ENCODE data around the gene LPP.
A peak's percentile ranks its signal among the peaks of the same experiment; 100 is the strongest.
"Not testable (repeated sequence)": the region's sequence is repeated elsewhere in the genome, so short reads cannot be mapped to it uniquely, and the experiment has no call there.

Gene LPP

GRCh38 chr3:188595890-188596376 lies 442.0 kb downstream of the LPP start:
- no peaks in the 10 kb centered on the region for H3K9me3 Mint-ChIP-seq (ENCODE audit: low read depth)
- H3K27me3 Mint-ChIP-seq: no peaks in the 10 kb centered on the region
- no peak overlapping the region for H3K4me3 Mint-ChIP-seq
- H3K4me1 Mint-ChIP-seq (ENCODE audit: low read depth): no peaks in the 10 kb centered on the region
- peaks cover 5% of the 10 kb centered on the region for H3K36me3 Mint-ChIP-seq
- no peak overlapping the region for H3K27ac Mint-ChIP-seq

GRCh38 chr3:188598894-188599293 lies 444.9 kb downstream of the LPP start:
- H3K27me3 Mint-ChIP-seq: no peaks in the 10 kb centered on the region
- H3K36me3 Mint-ChIP-seq: peaks cover 8% of the 10 kb centered on the region
- H3K4me3 Mint-ChIP-seq: no peak overlapping the region
- H3K9me3 Mint-ChIP-seq (ENCODE audit: low read depth): no peaks in the 10 kb centered on the region
- no peak overlapping the region for H3K27ac Mint-ChIP-seq
- H3K4me1 Mint-ChIP-seq (ENCODE audit: low read depth): no peaks in the 10 kb centered on the region

DNA sequence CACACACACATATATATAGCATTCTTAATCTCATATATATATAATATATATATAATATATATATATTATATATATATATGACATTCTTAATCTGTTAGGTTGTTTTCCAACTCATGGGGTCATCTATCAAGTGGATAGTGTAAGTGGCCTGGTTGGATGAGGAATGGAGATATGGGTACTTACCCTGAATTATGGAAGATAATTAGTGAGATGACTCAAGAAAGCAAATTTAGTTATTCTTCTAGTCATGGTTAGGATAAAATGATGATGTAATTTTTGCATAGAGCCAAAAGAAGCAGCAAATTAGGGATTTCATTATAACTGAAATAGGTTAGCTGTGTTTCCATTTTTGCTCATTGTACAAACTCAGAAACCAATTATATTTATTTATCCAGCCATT lies 448.2 kb downstream of the LPP start:
- Mint-ChIP-seq H3K4me3 (no peak overlapping the region), H3K36me3 (peaks cover 5% of the 10 kb centered on the region), H3K27me3 (no peaks in the 10 kb centered on the region), H3K4me1 (ENCODE audit: low read depth) (peaks cover 8% of the 10 kb centered on the region), H3K9me3 (ENCODE audit: low read depth) (no peaks in the 10 kb centered on the region), H3K27ac (no peak overlapping the region)

- Mint-ChIP-seq H3K27me3 (no peaks in the 10 kb centered on the region), H3K36me3 (peaks cover 5% of the 10 kb centered on the region), H3K4me3 (no peak overlapping the region), H3K9me3 (ENCODE audit: low read depth) (no peaks in the 10 kb centered on the region), H3K27ac (no peak overlapping the region), H3K4me1 (ENCODE audit: low read depth) (peaks cover 8% of the 10 kb centered on the region)
Measured at GRCh38 chr3:188602620-188603019, 448.7 kb downstream of the LPP start.

GRCh38 chr3:188604651-188605050 lies 450.7 kb downstream of the LPP start:
- H3K4me3 Mint-ChIP-seq: no peak overlapping the region
- H3K27ac Mint-ChIP-seq: no peak overlapping the region
- H3K36me3 Mint-ChIP-seq: peaks cover 14% of the 10 kb centered on the region
- H3K27me3 Mint-ChIP-seq: no peaks in the 10 kb centered on the region
- H3K9me3 Mint-ChIP-seq (ENCODE audit: low read depth): peaks cover 5% of the 10 kb centered on the region
- peaks cover 15% of the 10 kb centered on the region for H3K4me1 Mint-ChIP-seq (ENCODE audit: low read depth)

GRCh38 chr3:188605231-188605630 lies 451.3 kb downstream of the LPP start:
- Mint-ChIP-seq H3K4me3 (no peak overlapping the region), H3K4me1 (ENCODE audit: low read depth) (peaks cover 15% of the 10 kb centered on the region), H3K27ac (no peak overlapping the region), H3K27me3 (no peaks in the 10 kb centered on the region), H3K36me3 (peaks cover 20% of the 10 kb centered on the region), H3K9me3 (ENCODE audit: low read depth) (peaks cover 5% of the 10 kb centered on the region)

GRCh38 chr3:188605905-188606304 lies 451.9 kb downstream of the LPP start:
- Mint-ChIP-seq H3K4me1 (ENCODE audit: low read depth) (peaks cover 15% of the 10 kb centered on the region), H3K27me3 (no peaks in the 10 kb centered on the region), H3K4me3 (no peak overlapping the region), H3K9me3 (ENCODE audit: low read depth) (peaks cover 5% of the 10 kb centered on the region), H3K36me3 (peaks cover 25% of the 10 kb centered on the region), H3K27ac (peak overlapping the region; percentile 29)

DNA sequence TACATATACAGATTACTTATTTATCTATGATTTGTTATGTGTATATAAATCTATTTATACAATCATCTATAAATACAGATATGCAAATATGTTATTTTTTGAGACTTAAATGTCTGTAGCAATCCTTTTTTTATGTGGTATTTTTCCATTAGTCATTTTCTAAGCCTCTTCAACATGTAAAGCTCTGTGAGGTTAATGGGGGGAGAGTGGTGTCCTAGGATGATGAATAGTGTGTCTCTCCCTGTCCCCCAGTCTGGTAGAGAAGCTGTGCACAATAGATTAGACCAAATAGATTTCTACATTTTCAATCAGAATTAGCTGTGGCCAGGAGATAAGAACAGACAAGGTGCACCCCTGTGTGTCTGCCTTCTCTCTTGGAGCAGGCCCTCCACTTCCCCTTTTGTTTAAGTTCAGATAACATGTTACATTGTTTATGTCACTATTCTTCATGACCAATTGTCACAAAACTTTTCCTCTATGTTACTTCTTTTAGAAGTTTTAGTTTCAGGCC lies 453.9 kb downstream of the LPP start:
- no peak overlapping the region for H3K27ac Mint-ChIP-seq

DNA sequence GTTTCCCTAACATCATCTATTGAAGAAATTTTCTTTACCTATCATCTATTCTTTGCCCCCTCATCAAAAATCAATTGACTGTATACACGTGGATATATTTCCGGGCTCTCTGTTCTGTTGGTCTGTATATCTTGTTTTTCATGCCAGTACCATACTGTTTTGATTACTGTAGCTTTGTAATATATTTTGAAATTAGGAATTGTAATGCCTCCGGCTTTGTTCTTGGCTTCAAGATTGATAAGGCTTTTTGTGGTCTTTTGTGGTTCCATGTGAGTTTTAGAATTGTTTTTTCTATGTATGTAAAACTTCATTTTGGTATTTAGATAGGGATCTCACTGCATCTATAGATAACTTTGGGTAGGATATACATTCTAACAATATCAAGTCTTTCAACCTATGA lies 454.4 kb downstream of the LPP start:
- Mint-ChIP-seq H3K27ac (no peak overlapping the region), H3K9me3 (ENCODE audit: low read depth) (peaks cover 5% of the 10 kb centered on the region), H3K4me1 (ENCODE audit: low read depth) (peaks cover 15% of the 10 kb centered on the region), H3K27me3 (no peaks in the 10 kb centered on the region), H3K36me3 (peaks cover 25% of the 10 kb centered on the region), H3K4me3 (no peak overlapping the region)

More for the DNA sequence above, 453.9 kb downstream of the LPP start:
- no peak overlapping the region for H3K4me3 Mint-ChIP-seq
- H3K27me3 Mint-ChIP-seq: no peaks in the 10 kb centered on the region
- peaks cover 25% of the 10 kb centered on the region for H3K36me3 Mint-ChIP-seq
- peaks cover 5% of the 10 kb centered on the region for H3K9me3 Mint-ChIP-seq (ENCODE audit: low read depth)
- H3K4me1 Mint-ChIP-seq (ENCODE audit: low read depth): peaks cover 15% of the 10 kb centered on the region

DNA sequence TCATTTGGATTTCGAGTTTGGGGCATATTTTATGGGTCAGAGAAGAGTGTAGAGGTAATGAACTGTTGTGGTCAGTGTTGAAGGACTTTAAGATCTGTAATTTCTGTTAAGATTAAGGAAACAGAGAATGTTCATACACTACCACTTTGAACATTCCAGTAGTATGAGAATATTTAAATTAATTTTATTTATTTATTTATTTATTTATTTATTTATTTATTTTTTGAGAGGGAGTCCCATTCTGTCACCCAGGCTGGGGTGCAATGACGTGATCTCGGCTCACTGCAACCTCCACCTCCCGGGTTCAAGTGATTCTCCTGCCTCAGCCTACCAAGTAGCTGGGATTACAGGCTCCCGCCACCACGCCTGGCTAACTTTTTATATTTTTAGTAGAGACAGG lies 459.8 kb downstream of the LPP start:
- not testable (repeated sequence) for H3K27me3 Mint-ChIP-seq

DNA sequence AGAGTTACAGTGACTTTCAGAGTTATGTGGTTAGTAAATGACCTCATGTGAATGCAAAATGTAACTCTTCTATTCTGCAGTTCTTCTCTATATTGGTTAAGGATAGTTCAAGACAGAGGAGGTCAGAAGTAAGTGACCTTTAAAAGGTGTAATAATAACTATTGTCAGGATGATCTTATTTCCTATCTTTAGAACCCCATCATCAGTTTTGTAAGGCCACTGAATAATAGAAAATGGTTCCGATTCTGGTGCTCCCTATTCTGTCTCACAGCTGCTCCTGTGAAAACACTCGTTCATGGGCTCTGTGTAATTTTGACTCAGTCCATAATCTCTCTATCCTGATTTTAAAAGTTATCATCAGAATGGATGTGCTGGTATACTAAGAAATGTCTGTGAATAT lies 463.3 kb downstream of the LPP start:
- Mint-ChIP-seq H3K4me1 (ENCODE audit: low read depth) (no peaks in the 10 kb centered on the region), H3K27ac (no peak overlapping the region), H3K9me3 (ENCODE audit: low read depth) (no peaks in the 10 kb centered on the region), H3K36me3 (peaks cover 6% of the 10 kb centered on the region), H3K27me3 (no peaks in the 10 kb centered on the region), H3K4me3 (no peak overlapping the region)

More for the DNA sequence above, 459.8 kb downstream of the LPP start:
- not testable (repeated sequence) for H3K4me3 Mint-ChIP-seq; H3K9me3 Mint-ChIP-seq (ENCODE audit: low read depth); H3K4me1 Mint-ChIP-seq (ENCODE audit: low read depth); H3K27ac Mint-ChIP-seq
- peaks cover 19% of the 10 kb centered on the region for H3K36me3 Mint-ChIP-seq

DNA sequence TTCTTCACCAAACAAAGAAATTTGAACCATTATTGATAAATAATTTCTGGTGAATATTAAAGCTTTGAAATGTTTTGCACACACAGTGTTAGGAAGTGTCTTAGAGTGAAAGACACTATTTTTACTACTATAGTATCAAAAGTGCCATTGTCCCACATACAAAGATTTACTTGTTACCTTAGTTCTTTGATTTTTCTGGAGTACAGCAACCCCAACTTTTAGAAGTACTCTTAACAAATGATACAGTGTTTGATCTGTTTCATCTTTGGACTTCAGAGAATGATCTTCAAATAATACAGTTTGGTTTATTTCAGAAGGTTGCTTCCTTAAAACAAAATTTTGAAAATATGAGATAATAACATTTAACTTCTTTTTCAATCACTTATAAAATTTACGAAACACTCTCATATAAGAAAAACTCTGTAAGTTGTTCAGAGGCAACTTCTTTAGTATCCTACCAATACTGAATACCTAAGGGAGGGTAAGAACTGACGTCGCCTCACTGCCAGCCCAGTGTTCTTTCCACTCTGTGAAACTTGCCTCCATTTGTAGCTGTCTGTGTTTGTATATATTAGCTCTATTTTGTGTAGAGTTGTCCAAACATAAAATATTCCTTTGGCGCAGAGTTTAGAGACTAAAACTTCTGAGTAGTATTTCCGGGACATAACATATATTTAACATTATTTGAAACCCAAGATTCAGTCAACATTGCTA lies 464.2 kb downstream of the LPP start:
- no peak overlapping the region for H3K27ac Mint-ChIP-seq

DNA sequence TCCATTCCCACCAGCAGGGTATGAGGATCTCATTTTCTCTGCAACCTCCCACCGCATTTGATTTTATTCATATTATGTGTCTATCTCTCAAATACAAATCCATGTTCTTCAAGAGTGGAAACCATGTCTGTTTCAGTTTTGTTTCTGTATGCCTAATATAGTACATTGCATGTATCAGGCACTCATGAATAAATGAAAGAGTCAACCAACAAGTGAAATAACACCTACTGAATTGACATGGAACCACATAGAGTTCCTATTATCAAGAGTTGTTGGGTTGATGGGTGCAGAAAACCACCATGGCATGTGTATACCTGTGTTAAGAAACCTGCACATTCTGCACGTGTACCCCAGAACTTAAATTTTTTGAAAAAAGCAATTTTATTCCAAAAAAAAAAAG lies 466.8 kb downstream of the LPP start:
- Mint-ChIP-seq H3K4me1 (ENCODE audit: low read depth) (no peaks in the 10 kb centered on the region), H3K4me3 (no peak overlapping the region), H3K9me3 (ENCODE audit: low read depth) (no peaks in the 10 kb centered on the region), H3K36me3 (no peaks in the 10 kb centered on the region), H3K27ac (no peak overlapping the region), H3K27me3 (no peaks in the 10 kb centered on the region)

More for the DNA sequence above, 464.2 kb downstream of the LPP start:
- H3K4me1 Mint-ChIP-seq (ENCODE audit: low read depth): no peaks in the 10 kb centered on the region
- H3K36me3 Mint-ChIP-seq: peaks cover 6% of the 10 kb centered on the region
- no peak overlapping the region for H3K4me3 Mint-ChIP-seq
- H3K27me3 Mint-ChIP-seq: no peaks in the 10 kb centered on the region
- no peaks in the 10 kb centered on the region for H3K9me3 Mint-ChIP-seq (ENCODE audit: low read depth)

DNA sequence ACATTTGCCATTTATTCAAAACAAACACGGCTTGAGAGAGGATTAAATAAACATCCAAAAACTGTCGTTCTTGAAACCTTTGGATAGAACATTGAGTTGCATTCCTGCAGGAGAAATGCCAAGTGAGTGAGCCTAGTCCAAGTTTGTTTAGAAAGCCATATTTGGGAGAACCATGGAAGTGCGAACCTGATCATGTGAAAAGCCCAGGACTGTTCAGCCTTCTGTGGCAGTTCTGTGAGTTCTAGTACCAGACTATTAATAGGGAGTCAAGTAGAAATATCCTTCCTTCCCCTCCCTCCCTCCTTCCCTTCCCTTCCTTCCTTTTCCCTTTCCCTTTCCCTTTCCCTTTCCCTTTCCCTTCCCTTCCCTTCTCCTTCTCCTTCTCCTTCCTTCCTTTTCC lies 470.4 kb downstream of the LPP start:
- peaks cover 4% of the 10 kb centered on the region for H3K9me3 Mint-ChIP-seq (ENCODE audit: low read depth)
- no peak overlapping the region for H3K27ac Mint-ChIP-seq
- H3K4me1 Mint-ChIP-seq (ENCODE audit: low read depth): no peaks in the 10 kb centered on the region
- H3K36me3 Mint-ChIP-seq: peaks cover 15% of the 10 kb centered on the region
- no peak overlapping the region for H3K4me3 Mint-ChIP-seq
- no peaks in the 10 kb centered on the region for H3K27me3 Mint-ChIP-seq

DNA sequence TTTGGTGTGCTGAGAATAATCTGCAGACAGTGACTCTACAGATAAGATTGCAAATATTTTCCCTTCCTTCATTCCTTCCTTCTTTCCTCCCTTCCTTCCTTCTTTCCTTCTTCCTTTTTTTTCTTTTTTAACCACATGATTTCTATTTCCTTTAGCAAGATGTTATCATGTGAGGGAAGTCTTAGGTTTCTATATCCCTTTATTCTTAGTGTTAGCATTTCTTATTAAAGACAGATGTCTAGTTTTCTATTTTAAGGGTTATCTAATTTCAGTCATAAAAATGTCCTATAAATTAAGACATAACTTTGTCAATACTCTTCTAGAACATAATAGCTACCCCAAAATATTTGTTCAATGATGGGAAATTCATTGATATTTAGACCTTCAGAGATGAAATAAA lies 470.9 kb downstream of the LPP start:
- Mint-ChIP-seq H3K36me3 (peaks cover 15% of the 10 kb centered on the region), H3K9me3 (ENCODE audit: low read depth) (peaks cover 4% of the 10 kb centered on the region), H3K4me1 (ENCODE audit: low read depth) (no peaks in the 10 kb centered on the region), H3K4me3 (no peak overlapping the region), H3K27ac (no peak overlapping the region), H3K27me3 (no peaks in the 10 kb centered on the region)

- H3K4me3 Mint-ChIP-seq: no peak overlapping the region
- no peaks in the 10 kb centered on the region for H3K4me1 Mint-ChIP-seq (ENCODE audit: low read depth)
- no peaks in the 10 kb centered on the region for H3K27me3 Mint-ChIP-seq
- H3K27ac Mint-ChIP-seq: no peak overlapping the region
- peaks cover 23% of the 10 kb centered on the region for H3K36me3 Mint-ChIP-seq
- peaks cover 7% of the 10 kb centered on the region for H3K9me3 Mint-ChIP-seq (ENCODE audit: low read depth)
Measured at GRCh38 chr3:188627652-188628051, 473.7 kb downstream of the LPP start.
